PC-9 (cell line): Measurements from ENCODE around the gene FAM168A.

Experiments used
- CTCF ChIP-seq: fragments of 200-600 bp; sonication (generic); conservative IDR thresholded peaks from 2 replicates; pipeline ENCODE4 v1.6.1; 2017; ENCODE audit warnings: mixed run types, antibody characterized with exemption, mild to moderate bottlenecking, moderate library complexity
- EZH2 ChIP-seq: fragments of 200-600 bp; sonication (generic); IDR thresholded peaks from 2 replicates; pipeline ENCODE4 v1.8.0; 2017; ENCODE audit warnings: antibody characterized with exemption, low read depth

- TF ChIP-seq CTCF (no peak), EZH2 (no peak)
Observed at GRCh38 chr11:73597336-73597955, 466 bp downstream of the FAM168A start.
